HT1080 (cell line): Measurements from ENCODE around the gene HNMT. TPM values are rescaled to one million over a fixed set of nuclear protein-coding genes. Genes with fewer than 3 reads are reported as not detected.
"Not testable (repeated sequence)": the region's sequence is repeated elsewhere in the genome, so short reads cannot be mapped to it uniquely, and the experiment has no call there.

Experiments
- DNase-seq: peaks from one replicate; pipeline ENCODE4 v3.0.0-alpha.2; 2015; ENCODE audit warnings: low read depth
- total RNA-seq: library from RNA; depleted of rRNA; stranded (reverse); fragments of >200 nt; shearing (Covaris generic); gene quantifications from 2 replicates; pipeline ENCODE4 v1.2.3, GENCODE V29; 2014

The HNMT gene
- total RNA-seq, 1 experiment from 2014 or later, result not detected

GRCh38 chr2:137945229-137945628, 19.0 kb upstream of the HNMT start:
- no peak for DNase-seq

GRCh38 chr2:137946227-137946626, 18.0 kb upstream of the HNMT start:
- DNase-seq, result no peak

GRCh38 chr2:137947032-137947727, 17.1 kb upstream of the HNMT start:
- no peak for DNase-seq

- DNase-seq, result peak; percentile 64
Measured at GRCh38 chr2:137947728-137948336, 16.4 kb upstream of the HNMT start.

GRCh38 chr2:137948894-137949293, 15.4 kb upstream of the HNMT start:
- DNase-seq, result no peak

- no peak for DNase-seq
Measured at GRCh38 chr2:137950238-137950637, 14.0 kb upstream of the HNMT start.

GRCh38 chr2:137951586-137951985, 12.7 kb upstream of the HNMT start:
- peak; percentile 26 for DNase-seq

- DNase-seq, result no peak
Measured at GRCh38 chr2:137952586-137953129, 11.6 kb upstream of the HNMT start.

GRCh38 chr2:137955536-137955935, 8.7 kb upstream of the HNMT start:
- no peak for DNase-seq

- peak; percentile 78 for DNase-seq
Measured at GRCh38 chr2:137957033-137957432, 7.2 kb upstream of the HNMT start.

GRCh38 chr2:137959166-137959565, 5.1 kb upstream of the HNMT start:
- DNase-seq, result no peak

- DNase-seq, result peak; percentile 45
Measured at GRCh38 chr2:137960223-137960622, 4.0 kb upstream of the HNMT start.

- DNase-seq, result no peak
Measured at GRCh38 chr2:137961602-137962001, 2.7 kb upstream of the HNMT start.

GRCh38 chr2:137963535-137964065, 673 bp upstream of the HNMT start:
- no peak for DNase-seq

- no peak for DNase-seq
Measured at GRCh38 chr2:137964859-137965459, 686 bp downstream of the HNMT start.

GRCh38 chr2:137966043-137966442, 1.8 kb downstream of the HNMT start:
- no peak for DNase-seq

GRCh38 chr2:137967042-137967441, 2.8 kb downstream of the HNMT start:
- DNase-seq, result no peak

- DNase-seq, result no peak
Measured at GRCh38 chr2:137968477-137969417, 4.5 kb downstream of the HNMT start.

- peak; percentile 98 for DNase-seq
Measured at GRCh38 chr2:137969418-137969765, 5.1 kb downstream of the HNMT start.

GRCh38 chr2:137969876-137970275, 5.6 kb downstream of the HNMT start:
- DNase-seq, result no peak

- DNase-seq, result not testable (repeated sequence)
Measured at GRCh38 chr2:137971259-137971658, 7.0 kb downstream of the HNMT start.
